K562 (cell line): Measurements from ENCODE around the gene MCF2. TPM values are rescaled to one million over a fixed set of nuclear protein-coding genes. Genes with fewer than 3 reads are reported as not detected.

Source experiments
- ATAC-seq: fragments of 200-7000 bp; cut with Tn5 transposase; 3 replicates; pipeline ENCODE4 v1.9.1; 2020; ENCODE audit warnings: moderate library complexity
- BruUV-seq: library from RNA; stranded (reverse); fragments of 400-500 nt; replicated peaks from 2 replicates; lab custom pipeline; 2021; lab: Mats Ljungman, UMichigan
- CTCF ChIA-PET: fragments of 300-600 bp; formaldehyde crosslinking; extraction: SDS; loops from one replicate; lab custom pipeline; 2021; ENCODE audit warnings: low intra/inter-chr PET ratio; lab: Yijun Ruan, JAX
- POLR2A ChIA-PET: fragments of 300-600, 350-650 bp; sonication (Branson Sonifier 250); formaldehyde crosslinking; extraction: SDS; loops from one replicate; lab custom pipeline; 2021; ENCODE audit warnings: antibody characterized with exemption, inconsistent platforms; lab: Yijun Ruan, JAX
- DNase-seq, 4 experiments: peaks; one replicate each; pipeline versions ENCODE4 v3.0.0 to v3.0.0-alpha.2; 2011 to 2018; ENCODE audit warnings: low spot score in 3 of 4, mixed read lengths in 3 of 4; ENCODE audit errors: extremely low read depth in 1 of 4
- FAIRE-seq: peaks from 2 replicates; lab custom pipeline; 2011; peaks lifted over from hg19 to GRCh38; lab: Jason Lieb, UNC
- H2AFZ ChIP-seq: 2 replicates; pipeline ENCODE4 v1.6.0; 2011; ENCODE audit warnings: low read depth, low read length, control low read depth, inconsistent platforms
- H3K27ac ChIP-seq: fragments of 200-600 bp; 3 replicates; pipeline ENCODE4 v1.8.0; 2011; ENCODE audit warnings: low read depth, mild to moderate bottlenecking, control low read depth, inconsistent platforms, low read length, moderate library complexity, mixed read lengths; ENCODE audit errors: extremely low read depth
- H3K27me3 ChIP-seq, 2 experiments: fragments of 300-600 bp in 1 of 2; 2 replicates in 1 of 2; 3 replicates in 1 of 2; pipeline versions ENCODE4 v1.6.0 to v1.8.0; 2011; ENCODE audit warnings: inconsistent platforms in 2 of 2, low read length in 2 of 2, mild to moderate bottlenecking in 1 of 2, mixed read lengths in 1 of 2, moderate library complexity in 1 of 2; ENCODE audit not compliant: control insufficient read depth in 2 of 2, insufficient read depth in 2 of 2
- H3K36me3 ChIP-seq: fragments of 300-600 bp; 3 replicates; pipeline ENCODE4 v1.8.0; 2011; ENCODE audit warnings: mild to moderate bottlenecking, low read length, inconsistent platforms; ENCODE audit not compliant: control insufficient read depth, insufficient read depth
- H3K4me1 ChIP-seq, 2 experiments: fragments of 200-600 bp in 1 of 2; replicated peaks in 1 of 2; 2 replicates in 1 of 2; 3 replicates in 1 of 2; pipeline versions ENCODE4 v1.5.1 to v1.8.0; 2011; ENCODE audit warnings: inconsistent platforms in 2 of 2, low read length in 2 of 2, mild to moderate bottlenecking in 1 of 2, mixed read lengths in 1 of 2, moderate library complexity in 1 of 2; ENCODE audit not compliant: control insufficient read depth in 2 of 2, insufficient read depth in 2 of 2
- H3K4me2 ChIP-seq: 2 replicates; pipeline ENCODE4 v1.6.1; 2011; ENCODE audit warnings: low read length, control low read depth, inconsistent platforms, mixed read lengths; ENCODE audit not compliant: insufficient read depth
- H3K4me3 ChIP-seq: fragments of 200-600 bp; sonication (generic), shearing (Covaris generic); 2 replicates; pipeline ENCODE4 v1.5.1; 2016; ENCODE audit warnings: control low read depth, inconsistent platforms
- H3K79me2 ChIP-seq: fragments of 200-600 bp; 3 replicates; pipeline ENCODE4 v1.8.0; 2011; ENCODE audit warnings: low read length, inconsistent platforms; ENCODE audit not compliant: control insufficient read depth, insufficient read depth
- H3K9ac ChIP-seq, 2 experiments: 2 replicates each; pipeline versions ENCODE4 v1.6.0 to v1.6.1; 2011; ENCODE audit warnings: low read depth in 2 of 2, low read length in 2 of 2, control low read depth in 1 of 2, inconsistent platforms in 1 of 2, mild to moderate bottlenecking in 1 of 2, mixed read lengths in 1 of 2; ENCODE audit not compliant: insufficient read depth in 1 of 2
- H3K9me1 ChIP-seq: one replicate; pipeline ENCODE4 v1.6.0; 2011; ENCODE audit warnings: inconsistent platforms, mild to moderate bottlenecking, low read length, moderate library complexity; ENCODE audit not compliant: control insufficient read depth, insufficient read depth
- H3K9me3 ChIP-seq: replicated peaks from 2 replicates; pipeline ENCODE4 v1.5.1; 2011; ENCODE audit warnings: low read depth, low read length, inconsistent platforms; ENCODE audit not compliant: control insufficient read depth, insufficient read depth
- H4K20me1 ChIP-seq: replicated peaks from 2 replicates; pipeline ENCODE4 v1.6.1; 2011; ENCODE audit warnings: low read length, inconsistent platforms, mixed read lengths; ENCODE audit not compliant: control insufficient read depth, insufficient read depth
- GATAD2B ChIP-seq: fragments of 450-650 bp; IDR thresholded peaks from 2 replicates; pipeline ENCODE4 v1.6.1; 2017; ENCODE audit warnings: mild to moderate bottlenecking, borderline replicate concordance
- GTF3C2 ChIP-seq: IDR thresholded peaks from 3 replicates; pipeline ENCODE4 v1.6.1; 2011; ENCODE audit warnings: borderline replicate concordance, mild to moderate bottlenecking, moderate library complexity; ENCODE audit not compliant: insufficient read length; ENCODE audit errors: extremely low read depth
- HNRNPK ChIP-seq: fragments of 200-400 bp; formaldehyde crosslinking; IDR thresholded peaks from one replicate; pipeline ENCODE4 v1.6.1; 2018; ENCODE audit warnings: mild to moderate bottlenecking, low read depth, low read length; ENCODE audit not compliant: poor library complexity, severe bottlenecking
- NCOA4 ChIP-seq: fragments of 450-650 bp; IDR thresholded peaks from 2 replicates; pipeline ENCODE4 v1.6.1; 2018; ENCODE audit warnings: mild to moderate bottlenecking; ENCODE audit not compliant: partially characterized antibody
- REST ChIP-seq, 2 experiments: fragments of 450-650 bp; formaldehyde crosslinking in 1 of 2; IDR thresholded peaks; 2 replicates each; pipeline versions ENCODE4 v1.4.0 to v1.6.1; 2014 to 2020; ENCODE audit warnings: mild to moderate bottlenecking in 2 of 2, borderline replicate concordance in 1 of 2, low read depth in 1 of 2
- ZNF280A ChIP-seq: fragments of 450-650 bp; IDR thresholded peaks from 2 replicates; pipeline ENCODE4 v1.6.1; 2018; ENCODE audit warnings: mild to moderate bottlenecking, low read depth; ENCODE audit not compliant: partially characterized antibody
- ZNF717 ChIP-seq: fragments of 250-450 bp; sonication (Bioruptor Pico); IDR thresholded peaks from 2 replicates; pipeline ENCODE4 v1.5.0; 2021
- in situ Hi-C: fragments of 300-500 bp; cut with MboI; formaldehyde crosslinking; loops from 4 replicates; pipeline ENCODE4 v1.15.0; 2018; ENCODE audit warnings: inconsistent platforms, mixed read lengths
- intact Hi-C: fragments of 100-400 bp; cut with micrococcal nuclease; formaldehyde crosslinking; loops from 2 replicates; pipeline ENCODE4 v1.14.2; 2022
- polyA plus RNA-seq, 8 experiments: library from polyadenylated mRNA; depleted of rRNA in 4 of 8; stranded (reverse) in 5 of 8; unstranded in 3 of 8; fragments of >200 nt; fragmentation: Nextera tagmentation in 2 of 8; fragmentation: Illumina TruSeq in 1 of 8; extraction: Ambion mirVana in 2 of 8; extraction: Trizol in 1 of 8; gene quantifications; 2 replicates each; pipeline versions ENCODE4 v1.2.1 to v1.2.3, GENCODE V29; 2011 to 2014; ENCODE audit warnings: inconsistent platforms in 1 of 8, missing spikeins in 1 of 8
- total RNA-seq, 7 experiments: library from RNA; depleted of rRNA in 6 of 7; stranded (reverse); fragments of >200 nt in 6 of 7; fragmentation: Illumina TruSeq in 2 of 7; extraction: Trizol in 2 of 7; gene quantifications; 2 replicates each; pipeline versions ENCODE4 v1.2.1 to v1.2.3, GENCODE V29; 2011 to 2021; ENCODE audit warnings: low replicate concordance in 1 of 7

MCF2 gene
- total and polyA plus RNA-seq, 9 of the 15 experiments (the other 6 are each of a cell fraction or from before 2014, with no cell fraction given): 0.03 to 0.78 (median 0.08) TPM; not detected in 3

GRCh38 chrX:139750390-139750789 is 42.4 kb upstream of the MCF2 start:
- ATAC-seq (no peak), DNase-seq (no peak), FAIRE-seq (no peak)
- Histone ChIP-seq H3K27ac (no peak overlapping the region), H3K4me3 (no peak overlapping the region), H3K4me1 (no peaks in the 10 kb centered on the region), H3K9me1 (no peaks in the 10 kb centered on the region), H3K4me2 (no peak overlapping the region), H3K9ac (no peak overlapping the region), H4K20me1 (no peaks in the 10 kb centered on the region), H3K79me2 (no peaks in the 10 kb centered on the region), H3K9me3 (no peaks in the 10 kb centered on the region), H3K36me3 (peaks cover 10% of the 10 kb centered on the region; the same call in 1 of the 3 replicates), H2AFZ (no peak overlapping the region), H3K27me3 (no peaks in the 10 kb centered on the region)
- in situ Hi-C loops (no loop called here), intact Hi-C loops (no loop called here)
- ChIA-PET CTCF (no interaction called here), POLR2A (no interaction called here)
- BruUV-seq: no TSS peak
- TF ChIP-seq HNRNPK: no peak
- TF ChIP-seq REST (IDR thresholded peaks at IDR 0.05; ENCODE audit: borderline replicate concordance): no peak
- no peak for TF ChIP-seq REST (CRISPR knock-in tag; IDR thresholded peaks at IDR 0.05; ENCODE audit: low read depth)
- no peak for TF ChIP-seq NCOA4
- TF ChIP-seq GTF3C2: no peak
- TF ChIP-seq GATAD2B: no peak
- TF ChIP-seq ZNF717: no peak
- TF ChIP-seq ZNF280A: no peak
